Stimulated activated CD4-positive, alpha-beta T cell treated with anti-CD3 and anti-CD28 coated beads, Interleukin-15, amount 100 ng/mL, for 1 hour (primary cell): ENCODE measurements around the gene OXCT1.
"Not testable (repeated sequence)": the region's sequence is repeated elsewhere in the genome, so short reads cannot be mapped to it uniquely, and the experiment has no call there.

Experiments
- DNase-seq, 2 donors: peaks; one replicate each; pipeline ENCODE4 v3.0.0-alpha.2; 2020; ENCODE audit warnings: low read depth in 1 of 2, low spot score in 1 of 2

OXCT1 gene

GRCh38 chr5:41874512-41875060 lies 4.4 kb upstream of the OXCT1 start:
- no peak for DNase-seq

GRCh38 chr5:41871852-41872251 lies 1.6 kb upstream of the OXCT1 start:
- no peak for DNase-seq

- no peak for DNase-seq
These were observed 413 bp upstream of the OXCT1 start for GRCh38 chr5:41870627-41871048.

GRCh38 chr5:41869151-41869723 lies 988 bp downstream of the OXCT1 start:
- DNase-seq: no peak

GRCh38 chr5:41863871-41864486 lies 6.2 kb downstream of the OXCT1 start:
- no peak for DNase-seq

- DNase-seq: no peak
These were observed 11.3 kb downstream of the OXCT1 start for GRCh38 chr5:41858890-41859289.

- DNase-seq: no peak
These were observed 12.2 kb downstream of the OXCT1 start for GRCh38 chr5:41857989-41858388.

- DNase-seq: peak in 1 of 2 donors; percentile 7
These were observed 13.4 kb downstream of the OXCT1 start for GRCh38 chr5:41856644-41857491.

- DNase-seq: no peak
These were observed 17.9 kb downstream of the OXCT1 start for GRCh38 chr5:41852293-41852692.

GRCh38 chr5:41851116-41851515 lies 19.1 kb downstream of the OXCT1 start:
- DNase-seq: no peak

GRCh38 chr5:41848983-41849382 lies 21.2 kb downstream of the OXCT1 start:
- DNase-seq: no peak

GRCh38 chr5:41845751-41846150 lies 24.5 kb downstream of the OXCT1 start:
- DNase-seq: not testable (repeated sequence)

- DNase-seq: no peak
These were observed 25.7 kb downstream of the OXCT1 start for GRCh38 chr5:41844502-41844901.

GRCh38 chr5:41843456-41844370 lies 26.5 kb downstream of the OXCT1 start:
- no peak for DNase-seq

GRCh38 chr5:41842777-41843176 lies 27.4 kb downstream of the OXCT1 start:
- no peak for DNase-seq

GRCh38 chr5:41841325-41841724 lies 28.9 kb downstream of the OXCT1 start:
- DNase-seq: no peak

GRCh38 chr5:41840251-41840650 lies 30.0 kb downstream of the OXCT1 start:
- no peak for DNase-seq

GRCh38 chr5:41837793-41838192 lies 32.4 kb downstream of the OXCT1 start:
- no peak for DNase-seq

- no peak for DNase-seq
These were observed 34.6 kb downstream of the OXCT1 start for GRCh38 chr5:41835645-41836044.

- no peak for DNase-seq
These were observed 35.7 kb downstream of the OXCT1 start for GRCh38 chr5:41834506-41834905.

GRCh38 chr5:41832430-41832829 lies 37.8 kb downstream of the OXCT1 start:
- DNase-seq: no peak
